HG02623 (cell line): Measurements from ENCODE around the gene ITGB7.

Experiments
- ATAC-seq: cut with Tn5 transposase; IDR thresholded peaks from one replicate; pipeline ENCODE4 v1.9.1; 2021; ENCODE audit warnings: moderate library complexity; ENCODE audit not compliant: unreplicated experiment

ITGB7 gene

GRCh38 chr12:53230108-53230845 lies 23.2 kb upstream of the ITGB7 start:
- no peak for ATAC-seq

- no peak for ATAC-seq
Observed at GRCh38 chr12:53229454-53229853, 22.4 kb upstream of the ITGB7 start.

- no peak for ATAC-seq
Observed at GRCh38 chr12:53227836-53228235, 20.8 kb upstream of the ITGB7 start.

- ATAC-seq, result no peak
Observed at GRCh38 chr12:53227341-53227740, 20.3 kb upstream of the ITGB7 start.

GRCh38 chr12:53226815-53227214 lies 19.8 kb upstream of the ITGB7 start:
- ATAC-seq, result no peak

- no peak for ATAC-seq
Observed at GRCh38 chr12:53225635-53226424, 18.8 kb upstream of the ITGB7 start.

GRCh38 chr12:53224897-53225634 lies 18.0 kb upstream of the ITGB7 start:
- no peak for ATAC-seq

GRCh38 chr12:53224061-53224896 lies 17.2 kb upstream of the ITGB7 start:
- no peak for ATAC-seq

GRCh38 chr12:53223389-53224060 lies 16.5 kb upstream of the ITGB7 start:
- ATAC-seq, result no peak

GRCh38 chr12:53222806-53223261 lies 15.8 kb upstream of the ITGB7 start:
- no peak for ATAC-seq

GRCh38 chr12:53222170-53222721 lies 15.2 kb upstream of the ITGB7 start:
- ATAC-seq, result no peak

- ATAC-seq, result peak; percentile 35
Observed at GRCh38 chr12:53221203-53222080, 14.4 kb upstream of the ITGB7 start.

- ATAC-seq, result peak; percentile 32
Observed at GRCh38 chr12:53220694-53221202, 13.7 kb upstream of the ITGB7 start.

- ATAC-seq, result peak; percentile 22
Observed at GRCh38 chr12:53219956-53220693, 13.1 kb upstream of the ITGB7 start.

GRCh38 chr12:53219292-53219955 lies 12.4 kb upstream of the ITGB7 start:
- peak; percentile 21 for ATAC-seq

- ATAC-seq, result no peak
Observed at GRCh38 chr12:53218551-53219291, 11.7 kb upstream of the ITGB7 start.

- ATAC-seq, result no peak
Observed at GRCh38 chr12:53217931-53218307, 10.9 kb upstream of the ITGB7 start.
